H1 (cell line): ENCODE data around the gene SRGAP3. TPM values are rescaled to one million over a fixed set of nuclear protein-coding genes. Genes with fewer than 3 reads are reported as not detected.

Experiments used
- BRCA1 ChIP-seq: IDR thresholded peaks from 2 replicates; pipeline ENCODE4 v1.6.1; 2012; ENCODE audit warnings: low read depth, low read length, improper control_type of control experiment
- HDAC2 ChIP-seq, 2 experiments: fragments of 300-600 bp in 1 of 2; sonication (generic) in 1 of 2; IDR thresholded peaks; 2 replicates each; pipeline ENCODE4 v1.6.1; 2011 to 2012; ENCODE audit warnings: low read depth in 2 of 2, low read length in 2 of 2, mild to moderate bottlenecking in 2 of 2, moderate library complexity in 2 of 2, borderline replicate concordance in 1 of 2, inconsistent platforms in 1 of 2
- POLR2AphosphoS5 ChIP-seq: IDR thresholded peaks from 2 replicates; pipeline ENCODE4 v1.6.1; 2011; ENCODE audit warnings: low read depth, low read length
- SP1 ChIP-seq: IDR thresholded peaks from 2 replicates; pipeline ENCODE4 v1.6.1; 2011; ENCODE audit warnings: low read depth, low read length
- SP4 ChIP-seq: IDR thresholded peaks from 2 replicates; pipeline ENCODE4 v1.6.1; 2012; ENCODE audit warnings: low read length, inconsistent platforms
- SRF ChIP-seq: IDR thresholded peaks from 2 replicates; pipeline ENCODE4 v1.6.1; 2011; ENCODE audit warnings: mild to moderate bottlenecking, low read depth, low read length, moderate library complexity
- SUZ12 ChIP-seq: fragments of 200-600 bp; sonication (generic); IDR thresholded peaks from 2 replicates; pipeline ENCODE4 v1.6.1; 2012; ENCODE audit warnings: mild to moderate bottlenecking, inconsistent platforms, low read length, moderate library complexity, mixed read lengths
- polyA plus RNA-seq, 7 experiments: library from polyadenylated mRNA; depleted of rRNA in 3 of 7; stranded (reverse) in 5 of 7; unstranded in 2 of 7; fragments of >200 nt in 5 of 7; fragments of 200-250 nt in 2 of 7; gene quantifications; 1 replicate in 5 of 7; 2 replicates in 1 of 7; 4 replicates in 1 of 7; pipeline versions ENCODE4 v1.2.1 to v1.2.3, GENCODE V29; 2011 to 2013; ENCODE audit warnings: missing spikeins in 2 of 7, mixed read lengths in 2 of 7
- total RNA-seq: library from RNA; stranded (reverse); fragmentation: NEBNext Ultra II Directional; extraction: Animal tissue kit (Norgen Biotek cat#: 25700); gene quantifications from 2 replicates; pipeline ENCODE4 v1.2.1, GENCODE V29; 2021

SRGAP3 gene
- total and polyA plus RNA-seq, 2 of the 8 experiments (the other 6 are each of a cell fraction or from before 2014, with no cell fraction given): 5.8 to 11.4 TPM

- TF ChIP-seq SUZ12: no peak
- TF ChIP-seq SRF: no peak
- no peak for TF ChIP-seq BRCA1
- no peak for TF ChIP-seq SP4
- TF ChIP-seq HDAC2 (IDR thresholded peaks at IDR 0.05; ENCODE audit: borderline replicate concordance in 1 of 2, low read depth in 2 of 2, low read length in 2 of 2): no peak
- TF ChIP-seq SP1: no peak
- no peak for TF ChIP-seq POLR2AphosphoS5
These were observed 124.7 kb downstream of the SRGAP3 start (continued) for GRCh38 chr3:9124730-9125129.
